Measurements from ENCODE around the gene KCTD2.

The KCTD2 gene

DNA sequence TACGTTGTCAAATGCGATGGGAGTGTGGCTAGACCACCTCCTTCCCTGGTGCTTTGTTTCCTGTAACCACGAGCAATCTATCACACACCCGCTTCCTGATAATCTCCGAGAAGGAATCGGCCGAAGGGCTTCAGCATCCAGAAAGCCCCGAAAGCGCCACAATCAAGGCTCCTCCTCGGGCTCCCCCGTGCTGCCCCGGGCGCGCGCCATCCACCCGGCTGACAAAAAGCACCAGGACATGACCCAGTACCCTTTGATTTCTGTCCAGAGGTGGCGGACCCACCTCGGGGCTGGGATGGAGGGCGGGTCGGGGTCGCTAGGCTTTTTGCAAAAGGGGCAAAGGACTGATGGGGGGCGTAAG lies 62.0 kb downstream of the KCTD2 start:
- ChIA-PET CTCF (interaction anchor here (0.6 to 9.4 kb wide), 8 partner anchors 14 to 94 kb away, joined by 3 to 231 read pairs (median 13); partner anchors contain the start of genes NT5C, NUP85 and SLC16A5), POLR2A (interaction anchor here (0.6 to 0.7 kb wide), 3 partner anchors 12 to 17 kb away, joined by 3 to 4 read pairs (median 3); no protein-coding TSS in a partner anchor)
- H3K4me3 ChIP-seq (ENCODE audit: low read depth, low read length), result peak overlapping the region; percentile 79
- TF ChIP-seq, protein P1, sequence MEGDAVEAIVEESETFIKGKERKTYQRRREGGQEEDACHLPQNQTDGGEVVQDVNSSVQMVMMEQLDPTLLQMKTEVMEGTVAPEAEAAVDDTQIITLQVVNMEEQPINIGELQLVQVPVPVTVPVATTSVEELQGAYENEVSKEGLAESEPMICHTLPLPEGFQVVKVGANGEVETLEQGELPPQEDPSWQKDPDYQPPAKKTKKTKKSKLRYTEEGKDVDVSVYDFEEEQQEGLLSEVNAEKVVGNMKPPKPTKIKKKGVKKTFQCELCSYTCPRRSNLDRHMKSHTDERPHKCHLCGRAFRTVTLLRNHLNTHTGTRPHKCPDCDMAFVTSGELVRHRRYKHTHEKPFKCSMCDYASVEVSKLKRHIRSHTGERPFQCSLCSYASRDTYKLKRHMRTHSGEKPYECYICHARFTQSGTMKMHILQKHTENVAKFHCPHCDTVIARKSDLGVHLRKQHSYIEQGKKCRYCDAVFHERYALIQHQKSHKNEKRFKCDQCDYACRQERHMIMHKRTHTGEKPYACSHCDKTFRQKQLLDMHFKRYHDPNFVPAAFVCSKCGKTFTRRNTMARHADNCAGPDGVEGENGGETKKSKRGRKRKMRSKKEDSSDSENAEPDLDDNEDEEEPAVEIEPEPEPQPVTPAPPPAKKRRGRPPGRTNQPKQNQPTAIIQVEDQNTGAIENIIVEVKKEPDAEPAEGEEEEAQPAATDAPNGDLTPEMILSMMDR (IDR thresholded peaks at IDR 0.05; ENCODE audit: insufficient read depth, low read length, missing control alignments), result no peak
- DNase-seq (ENCODE audit: low read depth, low spot score), result no peak

DNA sequence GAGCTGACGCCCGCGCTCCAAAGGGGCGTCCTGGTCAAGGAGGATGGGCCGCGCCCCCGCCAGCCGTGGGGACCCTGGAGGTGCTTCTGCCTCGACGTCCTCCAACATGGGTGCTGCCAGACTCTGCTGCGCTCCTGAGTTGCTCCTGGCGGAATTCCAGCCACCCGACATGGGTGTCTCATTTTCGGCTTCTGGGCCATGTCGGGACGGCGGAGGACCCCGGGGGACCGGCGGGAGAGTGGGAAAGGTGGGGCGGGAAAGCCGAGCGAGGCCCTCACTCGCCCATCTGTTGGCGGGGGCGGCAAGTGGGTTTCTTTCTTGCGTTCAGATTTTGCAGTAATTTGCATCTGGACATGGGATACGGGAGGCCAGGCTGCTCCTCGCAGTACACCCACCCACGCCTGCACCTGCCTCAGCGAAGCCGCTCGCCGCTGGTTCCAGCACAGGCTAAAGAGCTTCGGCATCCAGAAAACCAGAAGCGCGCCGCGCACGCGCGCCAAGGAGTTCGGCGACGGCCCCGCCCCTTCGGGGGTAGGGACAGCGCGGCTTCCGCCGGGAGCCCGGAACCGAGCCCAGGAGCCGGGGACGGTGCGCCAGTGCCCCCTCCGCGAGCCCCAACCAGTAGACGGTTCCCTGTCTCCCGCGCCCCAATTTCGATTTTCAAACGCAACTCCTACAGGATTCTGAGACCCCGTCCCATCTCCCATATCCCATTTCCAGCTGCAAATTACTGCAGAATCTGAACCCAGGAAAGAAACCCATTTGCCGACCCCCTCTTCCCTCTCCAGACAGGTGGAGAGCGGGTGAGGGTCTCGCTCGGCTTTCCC lies 62.6 kb downstream of the KCTD2 start, which contains the start of gene ARMC7:
Gene ARMC7, plus strand, starts transcription at position 563 of the 827 bp plus-strand sequence. CDS start 320 bp downstream, outside the sequence.
- TF ChIP-seq, protein P1 (IDR thresholded peaks at IDR 0.05; ENCODE audit: insufficient read depth, low read length, missing control alignments), result no peak
- ChIA-PET CTCF (interaction anchor here (0.6 to 9.4 kb wide), 11 partner anchors 14 to 187 kb away, joined by 3 to 231 read pairs (median 5); partner anchors contain the start of genes NT5C, NUP85 and SLC16A5), POLR2A (interaction anchor here (0.6 to 0.7 kb wide), 4 partner anchors 13 to 75 kb away, joined by 3 to 4 read pairs (median 3); no protein-coding TSS in a partner anchor)
- peak within 1 kb of the TSS; percentile 79 for H3K4me3 ChIP-seq (ENCODE audit: low read depth, low read length)
- DNase-seq (ENCODE audit: low read depth, low spot score), result no peak

DNA sequence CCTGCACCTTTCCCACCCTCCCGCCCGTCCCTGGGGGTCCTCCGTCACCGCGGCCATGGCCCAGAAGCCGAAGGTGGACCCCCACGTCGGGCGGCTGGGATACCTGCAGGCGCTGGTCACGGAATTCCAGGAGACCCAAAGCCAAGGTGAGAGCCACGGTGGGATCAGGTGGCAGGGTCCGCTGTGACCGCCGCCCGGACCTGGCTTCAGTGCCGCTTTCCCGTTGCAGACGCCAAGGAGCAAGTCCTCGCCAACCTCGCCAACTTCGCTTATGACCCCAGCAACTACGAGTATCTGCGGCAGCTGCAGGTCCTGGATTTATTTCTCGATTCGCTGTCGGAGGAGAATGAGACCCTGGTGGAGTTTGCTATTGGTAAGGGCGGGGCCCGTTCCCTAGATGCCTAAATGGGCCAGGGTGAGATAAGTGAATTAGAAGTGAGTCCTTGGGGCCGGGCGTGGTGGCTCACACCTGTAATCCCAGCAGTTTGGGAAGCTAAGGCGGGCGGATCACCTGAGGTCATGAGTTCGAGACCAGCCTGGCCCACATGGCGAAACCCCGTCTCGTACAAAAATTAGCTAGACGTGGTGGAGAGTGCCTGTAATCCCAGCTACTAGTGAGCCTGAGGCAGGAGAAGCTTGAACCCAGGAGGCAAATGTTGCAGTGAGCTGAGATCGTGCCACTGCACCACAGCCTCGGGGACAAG lies 63.4 kb downstream of the KCTD2 start:
- DNase-seq (ENCODE audit: low read depth, low spot score), result no peak
- TF ChIP-seq, protein P1 (IDR thresholded peaks at IDR 0.05; ENCODE audit: insufficient read depth, low read length, missing control alignments), result no peak
- H3K4me3 ChIP-seq (ENCODE audit: low read depth, low read length), result peak overlapping the region; percentile 79
- CTCF ChIA-PET, result interaction anchor here (0.8 to 9.4 kb wide), 13 partner anchors 8 to 188 kb away, joined by 3 to 231 read pairs (median 6); partner anchors contain the start of genes NT5C and NUP85
- POLR2A ChIA-PET, result interaction anchor here (0.7 kb wide), 1 partner anchor 75 kb away, joined by 3 read pairs; no protein-coding TSS in a partner anchor

DNA sequence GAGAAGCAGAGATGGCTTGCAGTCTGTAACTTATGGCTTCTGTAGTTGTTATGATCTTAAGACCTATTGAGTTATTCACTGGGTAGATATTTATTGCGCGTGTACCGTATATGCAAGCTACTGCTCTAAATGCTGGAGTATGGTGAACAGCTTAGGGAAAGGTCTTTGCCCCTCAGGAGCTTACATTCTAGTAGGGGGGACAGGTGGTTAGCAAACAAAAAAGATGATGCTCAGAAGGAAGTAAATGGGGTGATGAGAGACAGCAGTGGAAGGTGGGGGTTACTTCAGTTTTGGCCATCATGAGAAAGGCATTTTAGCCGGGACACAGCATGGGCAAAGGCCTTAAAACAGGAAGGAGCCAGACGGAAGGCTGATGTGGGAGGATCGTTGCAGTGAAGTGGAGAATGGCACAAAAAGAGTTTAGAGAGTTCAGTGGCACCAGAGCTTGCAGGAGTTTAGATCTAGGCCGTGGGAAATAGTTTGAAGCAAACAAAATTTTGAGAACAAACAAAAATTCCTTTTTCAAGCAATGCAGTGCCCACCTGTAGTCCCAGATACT lies 64.8 kb downstream of the KCTD2 start:
- POLR2A ChIA-PET, result interaction anchor here (0.7 kb wide), 1 partner anchor 24 kb away, joined by 3 read pairs; no protein-coding TSS in a partner anchor
- no peak for DNase-seq (ENCODE audit: low read depth, low spot score)
- CTCF ChIA-PET, result interaction anchor here (0.6 to 9.4 kb wide), 19 partner anchors 6 to 301 kb away, joined by 3 to 231 read pairs (median 6); partner anchors contain the start of genes NT5C and NUP85
- no peak overlapping the region; the same call in 1 of the 2 replicates for H3K4me3 ChIP-seq (ENCODE audit: low read depth, low read length)
- TF ChIP-seq, protein P1 (IDR thresholded peaks at IDR 0.05; ENCODE audit: insufficient read depth, low read length, missing control alignments), result no peak

DNA sequence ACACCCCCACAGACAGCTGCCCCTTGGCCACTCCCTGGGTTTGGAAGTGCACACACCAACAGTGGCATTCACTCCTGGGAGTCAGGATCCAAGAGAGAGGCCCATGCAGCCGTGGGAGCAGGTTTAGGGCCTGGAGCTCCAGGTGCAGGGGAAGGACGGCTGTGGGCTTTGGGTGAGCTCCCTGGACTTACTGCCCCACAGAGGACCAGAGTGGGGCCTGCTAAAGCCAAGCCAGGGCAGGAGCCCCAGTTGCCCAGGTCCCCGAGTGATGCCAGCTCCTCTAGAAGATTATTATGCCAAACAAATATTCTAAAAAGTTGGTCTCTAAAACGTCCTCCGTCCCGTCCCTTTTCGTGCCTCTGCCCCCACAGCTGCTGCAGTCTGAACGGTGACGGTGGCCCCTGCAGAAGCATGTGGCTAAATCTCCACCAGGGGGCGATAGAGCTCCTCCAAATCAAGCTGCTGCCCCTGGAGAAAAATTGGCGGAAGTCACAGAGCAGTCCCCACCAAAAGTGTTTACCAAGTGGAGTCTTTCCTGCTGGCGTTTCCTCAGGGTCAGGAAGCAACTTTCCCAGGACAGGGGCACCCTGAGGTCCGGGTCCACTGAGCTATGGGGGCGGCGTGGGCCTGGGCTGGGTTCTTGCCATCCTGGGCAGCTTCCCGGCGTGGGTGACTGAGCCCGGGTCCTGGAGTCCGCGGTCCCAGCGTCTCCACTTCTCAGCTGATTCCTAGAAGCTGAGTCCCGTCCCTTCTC lies 67.0 kb downstream of the KCTD2 start:
- ChIA-PET CTCF (interaction anchor here (0.8 to 9.4 kb wide), 61 partner anchors 9 to 634 kb away, joined by 3 to 231 read pairs (median 8); partner anchors contain the start of genes GGA3, MIF4GD, MRPL58 and MRPS7), POLR2A (interaction anchor here (0.8 to 1.8 kb wide), 6 partner anchors 11 to 125 kb away, joined by 3 to 19 read pairs (median 6); partner anchors contain the start of genes NT5C and SLC16A5)
- DNase-seq (ENCODE audit: low read depth, low spot score), result peak; percentile 31
- TF ChIP-seq, protein P1 (IDR thresholded peaks at IDR 0.05; ENCODE audit: insufficient read depth, low read length, missing control alignments), result peak; percentile 91
- peak overlapping the region; percentile 57 for H3K4me3 ChIP-seq (ENCODE audit: low read depth, low read length)

Measured in AG04449 (cell line).